CD4-positive, alpha-beta memory T cell (primary cell): ENCODE results near the gene SH2D3A. TPM values are rescaled to one million over a fixed set of nuclear protein-coding genes. Genes with fewer than 3 reads are reported as not detected.

Experiments
- CTCF ChIA-PET: fragments of 350-600 bp; sonication (Branson Sonifier 250); formaldehyde crosslinking; loops from one replicate; lab custom pipeline; 2021; ENCODE audit warnings: inconsistent platforms; ENCODE audit not compliant: partially characterized antibody; lab: Charles Lee
- POLR2A ChIA-PET: fragments of 350-600 bp; sonication (Branson Sonifier 250); formaldehyde crosslinking; loops from one replicate; lab custom pipeline; 2021; ENCODE audit not compliant: partially characterized antibody; lab: Charles Lee
- DNase-seq, 5 donors: peaks; one replicate each; pipeline versions ENCODE4 v3.0.0 to v3.0.0-alpha.2; 2020 to 2022; ENCODE audit warnings: mixed read lengths in 1 of 5
- H3K27ac ChIP-seq: one replicate; pipeline ENCODE4 v1.7.0; 2013; ENCODE audit warnings: low read depth, low read length
- H3K27me3 ChIP-seq: 2 replicates; pipeline ENCODE4 v1.7.0; 2013; ENCODE audit warnings: mild to moderate bottlenecking, low read length, moderate library complexity; ENCODE audit not compliant: insufficient read depth
- H3K36me3 ChIP-seq: 2 replicates; pipeline ENCODE4 v1.7.0; 2013; ENCODE audit warnings: mild to moderate bottlenecking, low read length, moderate library complexity; ENCODE audit not compliant: insufficient read depth
- H3K4me1 ChIP-seq: 2 replicates; pipeline ENCODE4 v1.7.0; 2013; ENCODE audit warnings: mild to moderate bottlenecking, low read length, moderate library complexity; ENCODE audit not compliant: insufficient read depth
- H3K4me3 ChIP-seq, 2 donors: one replicate each; pipeline ENCODE4 v1.7.0; 2013; ENCODE audit warnings: low read length in 2 of 2, mild to moderate bottlenecking in 1 of 2
- H3K9me3 ChIP-seq, 2 donors: one replicate each; pipeline ENCODE4 v1.7.0; 2013; ENCODE audit warnings: low read length in 2 of 2, control low read depth in 1 of 2; ENCODE audit not compliant: control insufficient read depth in 1 of 2
- H3K27ac Mint-ChIP-seq, 7 donors: one replicate each; pipeline ENCODE4 v1.8.0; 2020 to 2021; ENCODE audit warnings: mixed read lengths in 7 of 7, mild to moderate bottlenecking in 6 of 7, inconsistent platforms in 3 of 7, moderate library complexity in 3 of 7
- H3K27me3 Mint-ChIP-seq, 2 donors: one replicate each; pipeline ENCODE4 v1.8.0; 2020 to 2021; ENCODE audit warnings: mixed read lengths in 2 of 2
- H3K36me3 Mint-ChIP-seq, 2 donors: one replicate each; pipeline ENCODE4 v1.8.0; 2020 to 2021; ENCODE audit warnings: mixed read lengths in 2 of 2, inconsistent platforms in 1 of 2, mild to moderate bottlenecking in 1 of 2
- H3K4me1 Mint-ChIP-seq, 4 donors: one replicate each; pipeline ENCODE4 v1.8.0; 2020 to 2021; ENCODE audit warnings: mixed read lengths in 4 of 4, mild to moderate bottlenecking in 1 of 4
- H3K4me3 Mint-ChIP-seq, 8 donors: one replicate each; pipeline ENCODE4 v1.8.0; 2020 to 2021; ENCODE audit warnings: mixed read lengths in 8 of 8, mild to moderate bottlenecking in 7 of 8, moderate library complexity in 6 of 8, inconsistent platforms in 3 of 8
- H3K9me3 Mint-ChIP-seq, 8 donors: one replicate each; pipeline ENCODE4 v1.8.0; 2020 to 2021; ENCODE audit warnings: mixed read lengths in 8 of 8, mild to moderate bottlenecking in 5 of 8, inconsistent platforms in 3 of 8, moderate library complexity in 1 of 8
- intact Hi-C: fragments of 100-400 bp; cut with micrococcal nuclease; formaldehyde crosslinking; loops from one replicate; pipeline ENCODE4 v1.15.1; 2023
- polyA plus RNA-seq, 2 donors: library from polyadenylated mRNA; unstranded; fragments of 300-500 nt; fragmentation: Illumina TruSeq; gene quantifications; one replicate each; pipeline ENCODE4 v1.2.3, GENCODE V29; 2021
- total RNA-seq, 2 experiments: library from RNA; stranded (reverse); gene quantifications; one replicate each; pipeline ENCODE4 v1.2.3, GENCODE V29; 2021

Gene SH2D3A
- total and polyA plus RNA-seq, 4 experiments from 2014 or later: 26.9 to 64.3 (median 48.6) TPM

DNA sequence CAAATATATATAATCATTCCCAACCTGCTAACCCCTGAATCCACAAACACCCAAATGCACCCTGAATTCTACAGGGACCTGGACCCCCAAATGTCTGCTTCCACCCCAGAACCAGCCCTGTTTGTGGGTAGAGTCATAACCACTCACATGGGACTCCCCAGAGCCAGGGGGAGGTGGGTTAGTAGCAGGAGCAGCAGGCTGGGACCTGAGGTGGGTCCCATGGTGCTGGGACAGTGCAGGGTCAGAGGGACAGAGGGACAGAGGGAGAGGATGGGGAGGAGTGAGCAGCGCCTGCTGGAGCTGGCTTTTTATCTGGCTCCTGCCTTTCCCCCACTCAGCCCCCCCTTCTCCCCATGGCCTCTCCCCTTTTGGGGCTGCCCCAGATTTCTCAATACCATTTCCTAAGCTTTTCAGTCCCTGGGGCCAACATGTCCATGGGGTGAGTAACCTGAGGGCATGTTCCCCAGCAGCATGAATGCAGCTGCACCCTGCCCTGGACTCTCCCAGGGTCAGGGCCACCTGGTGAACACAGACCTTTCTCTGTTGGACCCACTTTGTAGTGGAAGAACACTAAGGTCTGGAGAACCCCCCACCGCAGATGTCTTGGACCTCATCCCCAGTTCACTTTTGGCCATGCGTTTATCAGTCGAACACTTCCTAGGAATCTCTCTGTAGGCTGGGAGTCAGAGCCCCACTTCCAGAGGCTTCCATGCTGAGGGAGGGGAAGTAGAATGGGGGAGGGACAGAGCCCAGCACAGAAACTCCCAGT is 46.7 kb downstream of the SH2D3A start, which contains the start of gene C3:
Gene C3 (minus strand): TSS at position 282 of the 769 bp plus-strand sequence. CDS start 61 bp downstream, at position 221.
- Histone ChIP-seq H3K27me3 (no peaks in the 10 kb centered on the region), H3K4me3 (no peak within 1 kb of the TSS), H3K27ac (no peak within 1 kb of the TSS), H3K36me3 (no peaks in the 10 kb centered on the region), H3K4me1 (peaks cover 5% of the 10 kb centered on the region), H3K9me3 (no peaks in the 10 kb centered on the region)
- H3K36me3 Mint-ChIP-seq: no peaks in the 10 kb centered on the region
- no peaks in the 10 kb centered on the region for H3K27me3 Mint-ChIP-seq
- peaks cover 7 to 28% (median 18%) of the 10 kb centered on the region in 4 donors for H3K4me1 Mint-ChIP-seq
- H3K27ac Mint-ChIP-seq: peak within 1 kb of the TSS in 4 of 7 donors; percentile 30 to 75 (median 62)
- H3K9me3 Mint-ChIP-seq: no peaks in the 10 kb centered on the region
- no peak for DNase-seq
- ChIA-PET POLR2A (no interaction called here), CTCF (interaction anchor here (0.5 kb wide), 1 partner anchor 40 kb away, joined by 4 read pairs; no protein-coding TSS in a partner anchor)
- intact Hi-C loops: no loop called here
- H3K4me3 Mint-ChIP-seq: no peak within 1 kb of the TSS

DNA sequence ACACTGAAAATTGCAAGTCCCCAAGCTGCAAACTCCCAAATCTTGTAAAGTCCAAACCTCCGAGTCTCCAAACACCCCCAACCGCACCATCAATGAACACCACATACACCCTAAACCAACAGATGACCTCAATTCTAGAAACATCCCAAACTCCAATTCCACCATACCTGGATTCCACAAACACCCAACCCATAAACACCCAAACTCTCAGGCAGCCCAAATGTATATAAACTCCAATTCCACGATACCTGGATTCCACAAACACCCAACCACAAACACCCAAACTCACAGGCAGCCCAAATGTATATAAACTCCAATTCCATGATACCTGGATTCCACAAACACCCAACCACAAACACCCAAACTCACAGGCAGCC is 47.3 kb downstream of the SH2D3A start:
- Mint-ChIP-seq H3K4me3 (no peak overlapping the region), H3K27me3 (no peaks in the 10 kb centered on the region), H3K27ac (peak overlapping the region in 2 of 7 donors; percentile 30 to 63), H3K4me1 (peaks cover 5 to 23% (median 14%) of the 10 kb centered on the region in 4 donors), H3K9me3 (no peaks in the 10 kb centered on the region), H3K36me3 (no peaks in the 10 kb centered on the region)
- no peaks in the 10 kb centered on the region for H3K36me3 ChIP-seq
- CTCF ChIA-PET: interaction anchor here (0.5 kb wide), 1 partner anchor 39 kb away, joined by 4 read pairs; no protein-coding TSS in a partner anchor
- H3K4me3 ChIP-seq: no peak overlapping the region
- H3K27ac ChIP-seq: no peak overlapping the region
- DNase-seq: no peak
- H3K4me1 ChIP-seq: no peaks in the 10 kb centered on the region
- POLR2A ChIA-PET: no interaction called here
- no peaks in the 10 kb centered on the region for H3K27me3 ChIP-seq
- intact Hi-C loops: no loop called here
- H3K9me3 ChIP-seq: no peaks in the 10 kb centered on the region

DNA sequence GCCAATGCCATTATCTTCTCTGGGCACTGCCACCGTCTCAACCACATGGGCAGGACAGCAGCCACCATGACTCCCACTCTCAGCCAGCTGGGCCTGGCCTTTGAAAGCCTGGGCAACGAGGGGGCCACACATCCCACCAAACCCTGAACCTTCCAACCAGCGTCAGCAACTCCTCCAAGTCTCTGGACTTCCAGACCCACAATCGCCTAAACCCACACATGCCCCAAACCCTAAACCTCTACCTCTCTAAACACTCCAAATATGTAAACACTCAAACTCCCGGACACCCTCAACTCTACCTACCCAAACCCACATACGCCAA is 47.7 kb downstream of the SH2D3A start:
- Histone ChIP-seq H3K27me3 (no peaks in the 10 kb centered on the region), H3K27ac (no peak overlapping the region), H3K4me3 (no peak overlapping the region), H3K4me1 (no peaks in the 10 kb centered on the region), H3K9me3 (no peaks in the 10 kb centered on the region), H3K36me3 (no peaks in the 10 kb centered on the region)
- Mint-ChIP-seq H3K4me3 (no peak overlapping the region), H3K36me3 (no peaks in the 10 kb centered on the region), H3K9me3 (no peaks in the 10 kb centered on the region), H3K27ac (peak overlapping the region in 3 of 7 donors; percentile 30 to 75 (median 60)), H3K4me1 (peaks cover 5 to 20% (median 12%) of the 10 kb centered on the region in 4 donors), H3K27me3 (no peaks in the 10 kb centered on the region)
- ChIA-PET POLR2A (no interaction called here), CTCF (no interaction called here)
- intact Hi-C loops: no loop called here
- no peak for DNase-seq

DNA sequence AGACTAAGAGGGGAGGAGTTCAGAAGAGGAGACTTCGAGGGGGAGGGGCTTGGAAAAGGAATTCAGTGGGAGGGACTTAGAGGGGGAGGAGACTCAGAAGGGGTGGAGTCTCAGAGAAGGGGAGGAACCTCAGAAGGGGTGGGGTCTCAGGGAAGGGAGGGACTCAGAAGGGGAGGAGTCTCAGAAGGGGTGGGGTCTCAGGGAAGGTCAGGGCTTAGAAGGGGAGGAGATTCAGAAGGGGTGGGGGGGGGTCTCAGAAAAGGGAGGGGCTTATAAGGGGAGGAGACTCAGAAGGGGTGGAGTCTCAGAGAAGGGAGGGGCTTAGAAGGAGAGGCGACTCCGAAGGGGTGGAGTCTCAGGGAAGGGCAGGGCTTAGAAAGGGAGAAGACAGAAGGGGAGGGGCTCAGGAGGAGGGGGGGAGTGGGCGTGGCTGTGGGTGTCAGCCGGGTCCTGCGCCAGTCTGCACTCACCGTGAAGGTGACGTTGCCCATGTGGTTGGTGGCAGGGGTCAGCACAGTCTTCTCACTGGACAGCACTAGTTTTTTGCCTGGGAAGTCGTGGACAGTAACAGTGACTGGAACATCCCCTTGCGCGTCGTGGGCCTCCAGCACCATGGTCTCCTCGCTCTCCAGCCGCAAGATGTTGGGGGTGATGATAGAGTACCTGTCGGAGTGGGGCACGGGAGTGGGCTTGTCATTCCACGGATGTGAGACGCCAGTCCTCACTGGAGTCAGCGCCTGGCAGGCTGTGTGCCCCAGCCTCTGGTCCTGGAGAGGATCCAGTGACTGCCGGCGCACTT is 48.3 kb downstream of the SH2D3A start:
- no peak overlapping the region for H3K27ac ChIP-seq
- intact Hi-C loops: no loop called here
- no peaks in the 10 kb centered on the region for H3K27me3 ChIP-seq
- Mint-ChIP-seq H3K4me3 (no peak overlapping the region), H3K36me3 (no peaks in the 10 kb centered on the region), H3K9me3 (no peaks in the 10 kb centered on the region), H3K4me1 (peaks cover 5 to 19% (median 11%) of the 10 kb centered on the region in 4 donors), H3K27me3 (no peaks in the 10 kb centered on the region), H3K27ac (peak overlapping the region in 1 of 7 donors; percentile 30)
- ChIA-PET CTCF (interaction anchor here (0.7 kb wide), 1 partner anchor 35 kb away, joined by 3 read pairs; no protein-coding TSS in a partner anchor), POLR2A (no interaction called here)
- H3K36me3 ChIP-seq: no peaks in the 10 kb centered on the region
- no peak overlapping the region for H3K4me3 ChIP-seq
- peak; percentile 26 to 50 (median 32) for DNase-seq
- no peaks in the 10 kb centered on the region for H3K9me3 ChIP-seq
- H3K4me1 ChIP-seq: no peaks in the 10 kb centered on the region

DNA sequence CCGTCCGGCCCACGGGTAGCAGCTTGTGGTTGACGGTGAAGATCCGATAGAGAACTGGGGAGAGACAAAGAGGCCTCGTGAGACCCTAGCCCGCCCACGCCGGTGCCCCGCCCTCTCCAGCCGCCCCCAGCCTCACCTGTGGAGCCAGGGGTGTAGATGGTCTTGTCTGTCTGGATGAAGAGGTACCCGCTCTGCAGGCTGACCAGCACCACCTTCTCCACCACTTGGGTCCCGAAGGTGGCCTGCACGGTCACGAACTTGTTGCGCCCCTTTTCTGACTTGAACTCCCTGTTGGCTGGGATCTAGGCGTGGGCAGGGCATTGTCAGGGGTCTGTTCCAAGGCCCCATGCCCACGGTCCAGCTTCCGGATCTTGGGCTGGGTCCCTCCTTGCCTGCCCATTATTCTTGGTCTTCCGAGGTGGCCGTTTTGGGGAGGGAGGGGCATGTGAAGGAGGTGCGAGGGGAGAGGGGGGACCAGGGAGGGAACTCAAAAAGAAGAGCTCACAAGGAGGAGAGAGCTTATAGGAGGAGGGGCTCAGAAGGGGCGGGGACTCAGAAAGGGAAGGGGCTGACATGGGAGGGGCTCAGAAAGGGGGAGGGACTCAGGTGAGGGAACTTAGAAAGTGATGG is 49.0 kb downstream of the SH2D3A start:
- no peaks in the 10 kb centered on the region for H3K36me3 ChIP-seq
- Mint-ChIP-seq H3K9me3 (no peaks in the 10 kb centered on the region), H3K27me3 (no peaks in the 10 kb centered on the region), H3K36me3 (no peaks in the 10 kb centered on the region), H3K4me1 (peaks cover 3 to 14% (median 10%) of the 10 kb centered on the region in 4 donors), H3K27ac (peak overlapping the region in 2 of 7 donors; percentile 17 to 20), H3K4me3 (no peak overlapping the region)
- no peaks in the 10 kb centered on the region for H3K27me3 ChIP-seq
- no peak overlapping the region for H3K27ac ChIP-seq
- intact Hi-C loops: no loop called here
- no peaks in the 10 kb centered on the region for H3K4me1 ChIP-seq
- no peak for DNase-seq
- no peak overlapping the region for H3K4me3 ChIP-seq
- no peaks in the 10 kb centered on the region for H3K9me3 ChIP-seq
- ChIA-PET CTCF (interaction anchor here (0.7 kb wide), 1 partner anchor 34 kb away, joined by 3 read pairs; no protein-coding TSS in a partner anchor), POLR2A (no interaction called here)

DNA sequence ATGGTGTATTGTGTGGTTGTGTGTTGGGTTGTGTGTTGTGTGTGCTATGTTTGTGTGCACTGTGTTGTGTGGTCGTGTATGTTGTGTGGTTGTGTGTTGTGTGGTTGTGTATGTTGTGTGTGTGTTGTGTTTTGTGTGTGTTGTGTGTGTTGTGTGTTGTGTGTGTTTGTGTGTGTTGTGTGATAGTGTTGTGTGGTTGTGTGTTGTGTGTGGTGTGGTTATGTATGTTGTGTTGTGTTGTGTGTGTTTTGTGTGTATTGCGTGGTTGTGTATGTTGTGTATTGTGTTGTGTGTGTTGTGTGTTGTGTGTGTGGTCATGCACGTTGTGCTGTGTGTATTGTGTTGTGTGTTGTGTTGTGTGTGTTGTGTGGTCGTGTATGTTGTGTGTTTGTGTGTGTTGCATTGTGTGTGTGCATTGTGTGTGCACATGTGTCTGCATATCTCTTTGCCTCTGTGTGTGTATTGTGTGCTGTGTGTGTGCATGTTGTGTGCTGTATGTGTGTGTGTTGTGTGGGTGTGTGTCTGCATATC is 49.7 kb downstream of the SH2D3A start:
- H3K9me3 Mint-ChIP-seq: no peaks in the 10 kb centered on the region
- intact Hi-C loops: no loop called here
- H3K4me1 Mint-ChIP-seq: peaks cover 3 to 14% (median 8%) of the 10 kb centered on the region in 4 donors
- no peak for DNase-seq
- H3K4me3 Mint-ChIP-seq: peak overlapping the region in 2 of 8 donors; percentile 44 to 58
- peak overlapping the region in 4 of 7 donors; percentile 14 to 79 (median 27) for H3K27ac Mint-ChIP-seq
- CTCF ChIA-PET: no interaction called here
- H3K27me3 Mint-ChIP-seq: peaks cover 0 to 2% of the 10 kb centered on the region in 2 donors
- POLR2A ChIA-PET: no interaction called here
- H3K9me3 ChIP-seq: no peaks in the 10 kb centered on the region
- H3K27ac ChIP-seq: no peak overlapping the region
- no peak overlapping the region for H3K4me3 ChIP-seq
- no peaks in the 10 kb centered on the region for H3K4me1 ChIP-seq
- H3K36me3 Mint-ChIP-seq: no peaks in the 10 kb centered on the region
- no peaks in the 10 kb centered on the region for H3K27me3 ChIP-seq
- H3K36me3 ChIP-seq: no peaks in the 10 kb centered on the region
